22Rv1 (cell line): Measurements from ENCODE around the gene ALKBH6.

Experiments used
- CTCF ChIP-seq: fragments of 450-650 bp; IDR thresholded peaks from 2 replicates; pipeline ENCODE4 v1.5.1; 2017; ENCODE audit warnings: mild to moderate bottlenecking
- ZFX ChIP-seq: fragments of 450-650 bp; IDR thresholded peaks from 2 replicates; pipeline ENCODE4 v1.6.1; 2017; ENCODE audit warnings: antibody characterized with exemption, borderline replicate concordance

- TF ChIP-seq CTCF (no peak), ZFX (no peak)
These were observed 17.2 kb downstream of the ALKBH6 start for GRCh38 chr19:35996777-35997176.
